ENCODE measurements around the gene MYO9B. TPM values are rescaled to one million over a fixed set of nuclear protein-coding genes. Genes with fewer than 3 reads are reported as not detected.

The MYO9B gene
- total RNA-seq, 1 experiment from 2014 or later: 94.3 TPM

GRCh38 chr19:17156296-17156946, 80.8 kb downstream of the MYO9B start:
- H3K36me3 Mint-ChIP-seq: peaks cover 37% of the 10 kb centered on the region
- CTCF ChIA-PET: interaction anchor here (0.6 kb wide), 2 partner anchors 18 to 385 kb away, joined by 3 to 4 read pairs; no protein-coding TSS in a partner anchor

GRCh38 chr19:17156947-17157302, 81.3 kb downstream of the MYO9B start:
- POLR2A ChIA-PET: no interaction called here
- Mint-ChIP-seq H3K36me3 (peaks cover 34% of the 10 kb centered on the region), H3K4me3 (no peak overlapping the region), H3K27me3 (ENCODE audit: low read depth) (no peaks in the 10 kb centered on the region), H3K9me3 (no peaks in the 10 kb centered on the region), H3K27ac (no peak overlapping the region), H3K4me1 (peaks cover 15% of the 10 kb centered on the region)
- no peak for ATAC-seq
- no peak for TF ChIP-seq ZMAT4 (CRISPR knock-in tag; IDR thresholded peaks at IDR 0.05)
- CTCF ChIA-PET: interaction anchor here (0.6 kb wide), 1 partner anchor 18 kb away, joined by 4 read pairs; no protein-coding TSS in a partner anchor
- no peak for DNase-seq (ENCODE audit: low spot score)

More at GRCh38 chr19:17156296-17156946, 80.8 kb downstream of the MYO9B start:
- no peaks in the 10 kb centered on the region for H3K27me3 Mint-ChIP-seq (ENCODE audit: low read depth)
- H3K27ac Mint-ChIP-seq: no peak overlapping the region
- ATAC-seq (no peak), DNase-seq (ENCODE audit: low spot score) (no peak)
- H3K4me3 Mint-ChIP-seq: no peak overlapping the region
- POLR2A ChIA-PET: no interaction called here
- peak; percentile 87 for TF ChIP-seq ZNF121 (CRISPR knock-in tag; IDR thresholded peaks at IDR 0.05)
- TF ChIP-seq ATF1 (CRISPR knock-in tag; IDR thresholded peaks at IDR 0.05): no peak
- TF ChIP-seq RORB (CRISPR knock-in tag; IDR thresholded peaks at IDR 0.05): no peak
- no peak for TF ChIP-seq ZSCAN18 (CRISPR knock-in tag; IDR thresholded peaks at IDR 0.05)
- no peak for TF ChIP-seq MAX (CRISPR knock-in tag; IDR thresholded peaks at IDR 0.05)
- TF ChIP-seq ZNF396 (CRISPR knock-in tag; IDR thresholded peaks at IDR 0.05; ENCODE audit: borderline replicate concordance): no peak
- TF ChIP-seq TEAD1 (CRISPR knock-in tag; IDR thresholded peaks at IDR 0.05): no peak
- no peak for TF ChIP-seq MXD4 (CRISPR knock-in tag; IDR thresholded peaks at IDR 0.05; ENCODE audit: borderline replicate concordance)
- peaks cover 15% of the 10 kb centered on the region for H3K4me1 Mint-ChIP-seq
- H3K9me3 Mint-ChIP-seq: no peaks in the 10 kb centered on the region

GRCh38 chr19:17158584-17158983, 83.0 kb downstream of the MYO9B start:
- H3K36me3 Mint-ChIP-seq: peaks cover 45% of the 10 kb centered on the region
- no peak for TF ChIP-seq ELF4 (CRISPR knock-in tag; IDR thresholded peaks at IDR 0.05; ENCODE audit: low read depth)
- TF ChIP-seq SP1 (CRISPR knock-in tag; conservative IDR thresholded peaks at IDR 0.05): no peak
- no peak for TF ChIP-seq E2F4 (CRISPR knock-in tag; IDR thresholded peaks at IDR 0.05; ENCODE audit: borderline replicate concordance, low read depth)
- TF ChIP-seq RORB (CRISPR knock-in tag; IDR thresholded peaks at IDR 0.05): no peak
- no peak for TF ChIP-seq NFE2L1 (CRISPR knock-in tag; IDR thresholded peaks at IDR 0.05)
- no peak for TF ChIP-seq NFATC4 (CRISPR knock-in tag; IDR thresholded peaks at IDR 0.05)
- no peak for TF ChIP-seq ZNF138 (CRISPR knock-in tag; conservative IDR thresholded peaks at IDR 0.05)
- no peak for TF ChIP-seq USF1 (CRISPR knock-in tag; IDR thresholded peaks at IDR 0.05)
- no peak for TF ChIP-seq PRDM15 (CRISPR knock-in tag; IDR thresholded peaks at IDR 0.05)
- no peak for TF ChIP-seq STAT6 (CRISPR knock-in tag; conservative IDR thresholded peaks at IDR 0.05; ENCODE audit: low read depth)
- DNase-seq (ENCODE audit: low spot score) (no peak), ATAC-seq (no peak)
- peaks cover 9% of the 10 kb centered on the region for H3K9me3 Mint-ChIP-seq
- POLR2A ChIA-PET: interaction anchor here (0.6 kb wide), 1 partner anchor 330 kb away, joined by 5 read pairs; no protein-coding TSS in a partner anchor
- H3K4me1 Mint-ChIP-seq: peaks cover 15% of the 10 kb centered on the region
- no peaks in the 10 kb centered on the region for H3K27me3 Mint-ChIP-seq (ENCODE audit: low read depth)
- H3K27ac Mint-ChIP-seq: no peak overlapping the region
- no peak overlapping the region for H3K4me3 Mint-ChIP-seq
- CTCF ChIA-PET: interaction anchor here (1.1 kb wide), 1 partner anchor 30 kb away, joined by 5 read pairs; no protein-coding TSS in a partner anchor
